T47D (cell line): ENCODE data around the gene RBM15.

Source experiments
- DNase-seq, 2 experiments: peaks; one replicate each; pipeline versions ENCODE4 v3.0.0 to v3.0.0-alpha.2; 2011 to 2012; ENCODE audit warnings: low read depth in 1 of 2, low spot score in 1 of 2
- JUND ChIP-seq: IDR thresholded peaks from 2 replicates; pipeline ENCODE4 v1.6.1; 2012; ENCODE audit warnings: low read depth
- in situ Hi-C: cut with HindIII; loops from 2 replicates; pipeline ENCODE4 v1.10.0; 2016; ENCODE audit warnings: low sequenced_read_pairs, low pct_unique_long_range_greater_than_20kb

Gene RBM15

GRCh38 chr1:110338886-110339406, at the start of gene RBM15:
Gene RBM15 (plus strand): TSS chr1:110339377. CDS start chr1:110339406, 29 bp downstream.
- TF ChIP-seq JUND: no peak
- DNase-seq: peak; percentile 81 to 100
- in situ Hi-C loops: no loop called here

- no peak for TF ChIP-seq JUND
- in situ Hi-C loops: no loop called here
- no peak for DNase-seq
These were observed 47.7 kb upstream of the RBM15 start for GRCh38 chr1:110291241-110292030.

- TF ChIP-seq JUND: no peak
- peak in 1 of 2 experiments; percentile 35 for DNase-seq
- in situ Hi-C loops: no loop called here
These were observed 47.0 kb upstream of the RBM15 start for GRCh38 chr1:110292031-110292741.

GRCh38 chr1:110293601-110294104, 45.5 kb upstream of the RBM15 start:
- in situ Hi-C loops: no loop called here
- TF ChIP-seq JUND: no peak
- DNase-seq: no peak

GRCh38 chr1:110294308-110294707, 44.9 kb upstream of the RBM15 start:
- in situ Hi-C loops: no loop called here
- no peak for DNase-seq
- no peak for TF ChIP-seq JUND

GRCh38 chr1:110298991-110299390, 40.2 kb upstream of the RBM15 start:
- in situ Hi-C loops: no loop called here
- DNase-seq: no peak
- TF ChIP-seq JUND: no peak

- in situ Hi-C loops: no loop called here
- TF ChIP-seq JUND: no peak
- no peak for DNase-seq
These were observed 38.6 kb upstream of the RBM15 start for GRCh38 chr1:110300412-110301085.

- in situ Hi-C loops: no loop called here
- no peak for TF ChIP-seq JUND
- DNase-seq: no peak
These were observed 36.3 kb upstream of the RBM15 start for GRCh38 chr1:110302836-110303235.

GRCh38 chr1:110305900-110306420, 33.2 kb upstream of the RBM15 start:
- no peak for DNase-seq
- in situ Hi-C loops: no loop called here
- no peak for TF ChIP-seq JUND

- DNase-seq: no peak
- no peak for TF ChIP-seq JUND
- in situ Hi-C loops: no loop called here
These were observed 31.8 kb upstream of the RBM15 start for GRCh38 chr1:110307239-110307974.

- TF ChIP-seq JUND: no peak
- in situ Hi-C loops: no loop called here
- no peak for DNase-seq
These were observed 30.9 kb upstream of the RBM15 start for GRCh38 chr1:110308247-110308646.

GRCh38 chr1:110309139-110309538, 30.0 kb upstream of the RBM15 start:
- no peak for TF ChIP-seq JUND
- DNase-seq: no peak
- in situ Hi-C loops: no loop called here
